ENCODE data around the gene MARK2. TPM values are rescaled to one million over a fixed set of nuclear protein-coding genes. Genes with fewer than 3 reads are reported as not detected.

The MARK2 gene
- polyA plus RNA-seq, 1 of the 3 experiments (the other 2 are of a cell fraction) = 18.8 TPM

- H3K4me2 ChIP-seq = no peak overlapping the region
- H3K9me3 ChIP-seq = no peaks in the 10 kb centered on the region
- no peaks in the 10 kb centered on the region for H4K20me1 ChIP-seq (ENCODE audit: insufficient read depth)
- H3K36me3 ChIP-seq (replicated peaks in 1 of 2; ENCODE audit: control insufficient read depth in 1 of 2, insufficient read depth in 2 of 2, low read length in 1 of 2) = no peaks in the 10 kb centered on the region
- no peaks in the 10 kb centered on the region for H3K9me2 ChIP-seq
- TF ChIP-seq RXRA (IDR thresholded peaks at IDR 0.05; ENCODE audit: borderline replicate concordance, low read depth) (no peak), TEAD4 (IDR thresholded peaks at IDR 0.05; ENCODE audit: borderline replicate concordance, insufficient read depth) (no peak), GABPA (IDR thresholded peaks at IDR 0.05; ENCODE audit: low read depth) (no peak), CHD2 (IDR thresholded peaks at IDR 0.05; ENCODE audit: low read length, partially characterized antibody) (no peak), FOSL2 (IDR thresholded peaks at IDR 0.05; ENCODE audit: borderline replicate concordance, low read depth) (no peak), MXI1 (IDR thresholded peaks at IDR 0.05; ENCODE audit: low read depth, low read length) (no peak), IRF3 (IDR thresholded peaks at IDR 0.05; ENCODE audit: low read depth, low read length) (no peak), RCOR1 (IDR thresholded peaks at IDR 0.05; ENCODE audit: low read length) (no peak), NFIC (IDR thresholded peaks at IDR 0.05; ENCODE audit: borderline replicate concordance) (no peak), USF1 (IDR thresholded peaks at IDR 0.05; ENCODE audit: borderline replicate concordance, low read depth) (no peak), SMC3 (IDR thresholded peaks at IDR 0.05; ENCODE audit: low read depth, low read length) (no peak), GATA2 (CRISPR knock-in tag; IDR thresholded peaks at IDR 0.05) (no peak), PBX3 (IDR thresholded peaks at IDR 0.05) (no peak), POLR2AphosphoS5 (IDR thresholded peaks at IDR 0.05; ENCODE audit: low read depth, low read length) (no peak), YY1 (IDR thresholded peaks at IDR 0.05; ENCODE audit: low read depth) (no peak), RFX5 (IDR thresholded peaks at IDR 0.05; ENCODE audit: low read length) (no peak), NRF1 (IDR thresholded peaks at IDR 0.05; ENCODE audit: low read depth, low read length) (no peak)
- no peaks in the 10 kb centered on the region for H3K79me2 ChIP-seq (ENCODE audit: insufficient read depth)
- H3K4me3 ChIP-seq (ENCODE audit: low read depth in 2 of 2, low read length in 1 of 2) = no peak overlapping the region
- 82% methylated on average over 7 of the region's 9 CpGs for WGBS (ENCODE audit: low lambda C conversion rate)
- ChIA-PET CTCF (interaction anchor here (1.8 to 6.7 kb wide), 4 partner anchors 16 to 229 kb away, joined by 6 to 113 read pairs (median 26); partner anchors contain the start of gene MARK2), POLR2A (interaction anchor here (1.5 to 1.9 kb wide), 8 partner anchors 9 to 1077 kb away, joined by 3 to 14 read pairs (median 6); partner anchors contain the start of genes MARK2 and NAA40)
- no peaks in the 10 kb centered on the region for H3K27me3 ChIP-seq (ENCODE audit: insufficient read depth)
- H3K4me1 ChIP-seq (ENCODE audit: control insufficient read depth in 1 of 2, insufficient read depth in 2 of 2, low read depth in 1 of 2, low read length in 1 of 2) = peaks cover 4 to 44% of the 10 kb centered on the region in 2 experiments; a peak in 3 of 4 replicates
- H2AFZ ChIP-seq (ENCODE audit: low read depth) = no peak overlapping the region
- H3K9ac ChIP-seq = no peak overlapping the region
- H3K27ac ChIP-seq (ENCODE audit: low read depth in 2 of 2, low read length in 1 of 2) = peak overlapping the region in 1 of 2 experiments; percentile 98; a peak in 2 of 4 replicates
- peak; percentile 56 for DNase-seq
- H3F3A ChIP-seq (replicated peaks; ENCODE audit: insufficient read depth) = no peaks in the 10 kb centered on the region
Observed at GRCh38 chr11:63918507-63919191, 79.7 kb downstream of the MARK2 start.

Data from SK-N-SH (cell line).